Fibroblast of lung (primary cell): ENCODE measurements around the gene SCP2. TPM values are rescaled to one million over a fixed set of nuclear protein-coding genes. Genes with fewer than 3 reads are reported as not detected.

Experiments used
- DNase-seq, 2 donors: peaks; one replicate each; pipeline versions ENCODE4 v3.0.0 to v3.0.0-alpha.2; 2010; ENCODE audit warnings: low read depth in 2 of 2
- H2AFZ ChIP-seq: 2 replicates; pipeline ENCODE4 v1.5.1; 2012; ENCODE audit warnings: low read length, control low read depth, inconsistent platforms
- H3K27ac ChIP-seq: 2 replicates; pipeline ENCODE4 v1.5.1; 2011; ENCODE audit warnings: low read length, control low read depth; ENCODE audit not compliant: insufficient read depth
- H3K27me3 ChIP-seq: 2 replicates; pipeline ENCODE4 v1.5.1; 2011; ENCODE audit warnings: mild to moderate bottlenecking, low read length; ENCODE audit not compliant: control insufficient read depth, insufficient read depth
- H3K36me3 ChIP-seq: 2 replicates; pipeline ENCODE4 v1.5.1; 2011; ENCODE audit warnings: low read length; ENCODE audit not compliant: control insufficient read depth, insufficient read depth
- H3K4me1 ChIP-seq: 2 replicates; pipeline ENCODE4 v1.5.1; 2011; ENCODE audit warnings: low read length; ENCODE audit not compliant: control insufficient read depth, insufficient read depth; ENCODE audit errors: extremely low read depth
- H3K4me2 ChIP-seq: 2 replicates; pipeline ENCODE4 v1.5.1; 2011; ENCODE audit warnings: low read length, control low read depth; ENCODE audit not compliant: insufficient read depth; ENCODE audit errors: extremely low read depth
- H3K4me3 ChIP-seq, 4 experiments: fragments of 200-600 bp in 1 of 4; sonication (generic) in 1 of 4; replicated peaks in 1 of 4; 2 replicates each; pipeline ENCODE4 v1.5.1; 2011 to 2016; ENCODE audit warnings: low read length in 4 of 4, low read depth in 3 of 4, mild to moderate bottlenecking in 3 of 4, control low read depth in 2 of 4, inconsistent platforms in 1 of 4, mixed read lengths in 1 of 4; ENCODE audit not compliant: insufficient read depth in 1 of 4; ENCODE audit errors: control extremely low read depth in 1 of 4
- H3K79me2 ChIP-seq: 2 replicates; pipeline ENCODE4 v1.5.1; 2012; ENCODE audit warnings: mild to moderate bottlenecking, low read length, inconsistent platforms; ENCODE audit not compliant: control insufficient read depth, insufficient read depth
- H3K9ac ChIP-seq: 2 replicates; pipeline ENCODE4 v1.5.1; 2011; ENCODE audit warnings: mild to moderate bottlenecking, low read length, control low read depth; ENCODE audit not compliant: insufficient read depth
- H3K9me3 ChIP-seq: 2 replicates; pipeline ENCODE4 v1.5.1; 2012; ENCODE audit warnings: low read depth, low read length; ENCODE audit not compliant: control insufficient read depth, insufficient read depth
- H4K20me1 ChIP-seq: 2 replicates; pipeline ENCODE4 v1.5.1; 2011; ENCODE audit warnings: low read length; ENCODE audit not compliant: control insufficient read depth, insufficient read depth; ENCODE audit errors: extremely low read depth
- EZH2 ChIP-seq: IDR thresholded peaks from 2 replicates; pipeline ENCODE4 v1.5.1; 2012; ENCODE audit warnings: low read length, control low read depth, mild to moderate bottlenecking; ENCODE audit errors: missing control alignments
- polyA plus RNA-seq, 2 donors: library from polyadenylated mRNA; depleted of rRNA in 1 of 2; stranded (reverse) in 1 of 2; unstranded in 1 of 2; fragments of >200 nt; gene quantifications; 2 replicates each; pipeline ENCODE4 v1.2.1, GENCODE V29; 2011 to 2012; ENCODE audit warnings: missing spikeins in 1 of 2
- total RNA-seq: library from RNA; depleted of rRNA; stranded (reverse); fragments of >200 nt; gene quantifications from 2 replicates; pipeline ENCODE4 v1.2.1, GENCODE V29; 2014
- TF ChIP-seq, protein P1 (sequence below), 2 donors: IDR thresholded peaks in 1 of 2; conservative IDR thresholded peaks in 1 of 2; 1 replicate in 1 of 2; 2 replicates in 1 of 2; pipeline ENCODE4 v1.5.1; 2011 to 2012; ENCODE audit warnings: low read length in 2 of 2, control low read depth in 1 of 2, inconsistent platforms in 1 of 2, low read depth in 1 of 2, mild to moderate bottlenecking in 1 of 2

The SCP2 gene
- total and polyA plus RNA-seq, 2 donors (not counting 1 experiment from before 2014, with no cell fraction given): 222 to 305 TPM

DNA sequence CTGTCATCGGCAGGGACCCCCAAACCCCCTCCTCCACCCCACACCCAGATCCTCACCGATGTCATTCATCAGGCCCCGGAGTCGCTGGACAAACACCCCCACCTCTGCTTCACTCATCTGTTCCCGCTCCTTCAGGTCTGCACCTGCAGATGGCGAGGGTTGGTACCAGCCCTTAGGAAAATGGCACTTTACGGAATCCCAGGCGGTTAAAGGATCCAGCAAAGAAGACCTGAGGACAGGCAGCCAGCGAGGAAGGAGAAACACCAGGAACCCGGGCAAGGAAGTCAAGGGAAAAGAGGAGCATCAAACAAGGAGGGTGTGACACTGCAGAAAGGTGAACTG, 19.3 kb upstream of the SCP2 start:
- Histone ChIP-seq H3K9ac (no peak overlapping the region), H3K79me2 (no peaks in the 10 kb centered on the region), H3K27ac (no peak overlapping the region), H3K4me2 (no peak overlapping the region), H3K27me3 (no peaks in the 10 kb centered on the region), H4K20me1 (no peaks in the 10 kb centered on the region), H3K4me3 (no peak overlapping the region), H3K9me3 (no peaks in the 10 kb centered on the region), H3K36me3 (no peaks in the 10 kb centered on the region), H3K4me1 (no peaks in the 10 kb centered on the region), H2AFZ (no peak overlapping the region)
- no peak for DNase-seq
- TF ChIP-seq EZH2: no peak
- TF ChIP-seq, protein P1, sequence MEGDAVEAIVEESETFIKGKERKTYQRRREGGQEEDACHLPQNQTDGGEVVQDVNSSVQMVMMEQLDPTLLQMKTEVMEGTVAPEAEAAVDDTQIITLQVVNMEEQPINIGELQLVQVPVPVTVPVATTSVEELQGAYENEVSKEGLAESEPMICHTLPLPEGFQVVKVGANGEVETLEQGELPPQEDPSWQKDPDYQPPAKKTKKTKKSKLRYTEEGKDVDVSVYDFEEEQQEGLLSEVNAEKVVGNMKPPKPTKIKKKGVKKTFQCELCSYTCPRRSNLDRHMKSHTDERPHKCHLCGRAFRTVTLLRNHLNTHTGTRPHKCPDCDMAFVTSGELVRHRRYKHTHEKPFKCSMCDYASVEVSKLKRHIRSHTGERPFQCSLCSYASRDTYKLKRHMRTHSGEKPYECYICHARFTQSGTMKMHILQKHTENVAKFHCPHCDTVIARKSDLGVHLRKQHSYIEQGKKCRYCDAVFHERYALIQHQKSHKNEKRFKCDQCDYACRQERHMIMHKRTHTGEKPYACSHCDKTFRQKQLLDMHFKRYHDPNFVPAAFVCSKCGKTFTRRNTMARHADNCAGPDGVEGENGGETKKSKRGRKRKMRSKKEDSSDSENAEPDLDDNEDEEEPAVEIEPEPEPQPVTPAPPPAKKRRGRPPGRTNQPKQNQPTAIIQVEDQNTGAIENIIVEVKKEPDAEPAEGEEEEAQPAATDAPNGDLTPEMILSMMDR (conservative IDR thresholded peaks at IDR 0.05 in 1 of 2, IDR thresholded peaks at IDR 0.05 in 1 of 2; ENCODE audit: low read depth in 1 of 2, low read length in 2 of 2): no peak

DNA sequence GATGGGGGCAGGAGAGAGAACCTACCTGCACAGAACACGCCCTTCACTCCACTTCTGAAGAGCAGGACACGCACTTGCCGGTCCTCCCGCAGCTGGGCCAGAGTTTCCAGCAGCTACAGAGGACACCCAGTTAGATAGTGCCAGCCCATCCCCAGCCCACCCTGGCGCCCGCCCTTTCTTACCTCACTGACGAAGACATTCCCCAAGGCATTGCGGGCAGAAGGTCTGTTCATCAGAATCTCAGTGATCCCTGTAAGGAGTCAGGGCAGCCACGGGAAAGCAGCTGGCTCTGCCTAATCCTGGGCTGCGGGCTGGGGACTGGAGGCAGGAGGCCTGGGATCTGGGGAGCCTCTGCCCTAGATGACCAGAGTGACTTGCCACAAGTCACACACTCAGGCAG, 15.5 kb upstream of the SCP2 start:
- H3K4me1 ChIP-seq: no peaks in the 10 kb centered on the region
- no peaks in the 10 kb centered on the region for H3K36me3 ChIP-seq
- no peak overlapping the region for H3K4me2 ChIP-seq
- no peaks in the 10 kb centered on the region for H3K27me3 ChIP-seq
- no peak overlapping the region for H3K9ac ChIP-seq
- no peak overlapping the region for H2AFZ ChIP-seq
- H3K27ac ChIP-seq: no peak overlapping the region
- H3K9me3 ChIP-seq: no peaks in the 10 kb centered on the region
- no peaks in the 10 kb centered on the region for H3K79me2 ChIP-seq
- TF ChIP-seq, protein P1 (conservative IDR thresholded peaks at IDR 0.05 in 1 of 2, IDR thresholded peaks at IDR 0.05 in 1 of 2; ENCODE audit: low read depth in 1 of 2, low read length in 2 of 2): no peak
- TF ChIP-seq EZH2: no peak
- no peak for DNase-seq
- no peaks in the 10 kb centered on the region for H4K20me1 ChIP-seq
- no peak overlapping the region for H3K4me3 ChIP-seq

DNA sequence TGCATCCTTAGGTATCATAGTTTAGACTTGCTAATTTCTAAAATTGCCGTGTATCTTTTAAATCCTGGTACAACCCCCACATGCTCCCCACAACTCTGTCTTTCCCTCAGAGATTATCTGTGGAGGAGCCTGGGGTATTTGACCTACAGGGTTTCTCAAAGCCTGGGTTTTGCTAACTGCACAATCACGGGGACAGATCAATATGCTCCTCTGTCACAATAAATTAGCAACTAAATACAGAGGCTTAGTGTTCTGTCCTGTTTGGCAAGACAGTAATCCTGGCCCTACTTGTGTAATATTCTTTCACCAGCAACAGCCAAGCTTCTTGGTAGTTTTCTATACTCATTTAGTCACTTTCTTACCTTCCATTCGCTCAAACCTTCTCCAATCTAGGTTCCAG, 14.1 kb upstream of the SCP2 start:
- H3K4me1 ChIP-seq: no peaks in the 10 kb centered on the region
- TF ChIP-seq, protein P1 (conservative IDR thresholded peaks at IDR 0.05 in 1 of 2, IDR thresholded peaks at IDR 0.05 in 1 of 2; ENCODE audit: low read depth in 1 of 2, low read length in 2 of 2): no peak
- no peak for TF ChIP-seq EZH2
- H2AFZ ChIP-seq: no peak overlapping the region
- no peaks in the 10 kb centered on the region for H3K36me3 ChIP-seq
- H3K27ac ChIP-seq: no peak overlapping the region
- no peak for DNase-seq
- H3K9me3 ChIP-seq: no peaks in the 10 kb centered on the region
- H4K20me1 ChIP-seq: no peaks in the 10 kb centered on the region
- H3K79me2 ChIP-seq: no peaks in the 10 kb centered on the region
- H3K4me2 ChIP-seq: no peak overlapping the region
- no peak overlapping the region for H3K9ac ChIP-seq
- H3K27me3 ChIP-seq: no peaks in the 10 kb centered on the region
- H3K4me3 ChIP-seq: no peak overlapping the region
